ENCODE results near the gene KANK4. TPM values are rescaled to one million over a fixed set of nuclear protein-coding genes. Genes with fewer than 3 reads are reported as not detected.
A peak's percentile ranks its signal among the peaks of the same experiment; 100 is the strongest.

KANK4 gene
- total RNA-seq, 2 donors from 2014 or later: 0.46 to 0.70 TPM

DNA sequence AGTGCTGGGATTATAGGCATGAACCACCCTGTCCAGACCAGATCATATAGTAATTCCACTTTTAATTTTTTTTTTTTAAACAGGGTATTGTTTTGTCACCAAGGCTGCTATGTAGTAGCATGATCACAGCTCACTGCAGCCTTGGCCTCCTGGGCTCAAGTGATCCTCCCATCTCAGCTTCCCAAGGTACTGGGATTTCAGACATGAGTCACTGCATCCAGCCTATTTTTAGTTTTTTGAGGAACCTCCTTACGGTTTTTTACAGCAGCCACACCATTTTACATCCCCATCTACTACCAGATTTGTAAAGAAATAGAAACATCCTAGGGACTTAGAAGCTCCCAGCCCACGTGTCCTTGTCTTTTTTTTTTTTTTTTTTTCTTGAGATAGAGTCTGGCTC lies 100.6 kb downstream of the KANK4 start:
- Histone ChIP-seq H3K27me3 (ENCODE audit: control insufficient read depth, insufficient read depth, low read length, poor library complexity, severe bottlenecking) (no peaks in the 10 kb centered on the region), H3K36me3 (ENCODE audit: control insufficient read depth, insufficient read depth, low read length) (peaks cover 11% of the 10 kb centered on the region), H3K9me3 (ENCODE audit: control insufficient read depth, low read length) (peaks cover 5% of the 10 kb centered on the region), H3K4me1 (ENCODE audit: control insufficient read depth, insufficient read depth, low read length) (no peaks in the 10 kb centered on the region), H3K9ac (ENCODE audit: extremely low read depth, low read length, poor library complexity, severe bottlenecking) (no peak overlapping the region), H3K27ac (ENCODE audit: low read depth, low read length) (no peak overlapping the region), H3K4me3 (ENCODE audit: low read length) (no peak overlapping the region)
- no peak for DNase-seq
- peaks cover 3% of the 10 kb centered on the region for H3K9me3 Mint-ChIP-seq
- no peaks in the 10 kb centered on the region for H3K4me1 Mint-ChIP-seq
- H3K27me3 Mint-ChIP-seq (ENCODE audit: insufficient read depth): no peaks in the 10 kb centered on the region
- H3K4me3 Mint-ChIP-seq: no peak overlapping the region
- TF ChIP-seq, protein P1, sequence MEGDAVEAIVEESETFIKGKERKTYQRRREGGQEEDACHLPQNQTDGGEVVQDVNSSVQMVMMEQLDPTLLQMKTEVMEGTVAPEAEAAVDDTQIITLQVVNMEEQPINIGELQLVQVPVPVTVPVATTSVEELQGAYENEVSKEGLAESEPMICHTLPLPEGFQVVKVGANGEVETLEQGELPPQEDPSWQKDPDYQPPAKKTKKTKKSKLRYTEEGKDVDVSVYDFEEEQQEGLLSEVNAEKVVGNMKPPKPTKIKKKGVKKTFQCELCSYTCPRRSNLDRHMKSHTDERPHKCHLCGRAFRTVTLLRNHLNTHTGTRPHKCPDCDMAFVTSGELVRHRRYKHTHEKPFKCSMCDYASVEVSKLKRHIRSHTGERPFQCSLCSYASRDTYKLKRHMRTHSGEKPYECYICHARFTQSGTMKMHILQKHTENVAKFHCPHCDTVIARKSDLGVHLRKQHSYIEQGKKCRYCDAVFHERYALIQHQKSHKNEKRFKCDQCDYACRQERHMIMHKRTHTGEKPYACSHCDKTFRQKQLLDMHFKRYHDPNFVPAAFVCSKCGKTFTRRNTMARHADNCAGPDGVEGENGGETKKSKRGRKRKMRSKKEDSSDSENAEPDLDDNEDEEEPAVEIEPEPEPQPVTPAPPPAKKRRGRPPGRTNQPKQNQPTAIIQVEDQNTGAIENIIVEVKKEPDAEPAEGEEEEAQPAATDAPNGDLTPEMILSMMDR (conservative IDR thresholded peaks at IDR 0.05): no peak
- H3K27ac Mint-ChIP-seq: no peak overlapping the region
- peaks cover 42% of the 10 kb centered on the region for H3K36me3 Mint-ChIP-seq (ENCODE audit: low read depth)
- WGBS, 2 experiments (ENCODE audit: insufficient coverage in 1 of 2, insufficient read length in 1 of 2): 92 to 100% methylated on average over 2 of the region's 2 CpGs

DNA sequence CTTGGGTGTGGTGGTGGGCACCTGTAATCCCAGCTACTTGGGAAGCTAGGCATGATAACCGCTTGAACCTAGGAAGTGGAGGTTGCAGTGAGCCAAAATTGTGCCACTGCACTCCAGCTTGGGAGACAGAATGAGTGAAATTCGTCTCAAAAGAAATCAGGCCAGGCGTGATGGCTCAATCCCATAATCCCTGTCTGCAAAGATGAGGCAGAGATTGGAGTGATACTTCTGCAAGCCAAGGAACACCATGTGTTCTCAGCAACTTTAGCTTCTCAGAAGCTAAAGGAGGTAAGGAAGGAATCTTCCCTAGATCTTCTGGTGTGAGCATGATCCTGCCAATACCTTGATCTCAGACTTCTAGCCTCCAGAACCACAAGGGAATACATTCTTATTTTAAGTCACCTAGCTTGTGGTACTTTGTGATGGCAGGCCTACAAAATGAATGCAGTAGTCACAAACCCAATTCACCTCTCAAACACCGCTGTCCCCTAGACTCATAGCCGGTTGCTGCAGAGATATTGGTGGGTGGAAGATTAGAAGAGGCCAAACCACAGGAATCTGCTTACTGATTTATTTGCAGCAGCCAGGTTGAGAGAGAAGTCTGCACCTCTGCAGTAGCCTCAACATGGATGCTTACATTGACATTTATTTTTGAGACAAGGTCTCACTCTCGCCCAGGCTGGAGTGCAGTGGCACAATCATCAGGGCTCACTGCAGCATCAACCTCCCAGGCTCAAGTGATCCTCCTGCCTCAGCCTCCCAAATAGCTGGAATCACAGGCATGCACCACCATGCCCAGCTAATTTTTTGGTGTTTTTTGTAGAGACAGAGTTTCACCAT lies 105.9 kb downstream of the KANK4 start:
- H3K9me3 ChIP-seq (ENCODE audit: control insufficient read depth, low read length): peaks cover 35% of the 10 kb centered on the region
- peak; percentile 66 for DNase-seq
- 72 to 77% methylated on average over 4 to 6 of the region's 6 CpGs for WGBS, 2 experiments (ENCODE audit: insufficient coverage in 1 of 2, insufficient read length in 1 of 2)
- no peaks in the 10 kb centered on the region for H3K4me1 ChIP-seq (ENCODE audit: control insufficient read depth, insufficient read depth, low read length)
- H3K27ac ChIP-seq (ENCODE audit: low read depth, low read length): no peak overlapping the region
- Mint-ChIP-seq H3K4me3 (no peak overlapping the region), H3K4me1 (peaks cover 8% of the 10 kb centered on the region), H3K27ac (peak overlapping the region; percentile 13), H3K27me3 (ENCODE audit: insufficient read depth) (no peaks in the 10 kb centered on the region), H3K36me3 (ENCODE audit: low read depth) (peaks cover 68% of the 10 kb centered on the region), H3K9me3 (peaks cover 28% of the 10 kb centered on the region)
- no peak overlapping the region for H3K4me3 ChIP-seq (ENCODE audit: low read length)
- TF ChIP-seq, protein P1 (conservative IDR thresholded peaks at IDR 0.05): no peak
- no peak overlapping the region for H3K9ac ChIP-seq (ENCODE audit: extremely low read depth, low read length, poor library complexity, severe bottlenecking)
- H3K27me3 ChIP-seq (ENCODE audit: control insufficient read depth, insufficient read depth, low read length, poor library complexity, severe bottlenecking): no peaks in the 10 kb centered on the region
- peaks cover 43% of the 10 kb centered on the region for H3K36me3 ChIP-seq (ENCODE audit: control insufficient read depth, insufficient read depth, low read length)

DNA sequence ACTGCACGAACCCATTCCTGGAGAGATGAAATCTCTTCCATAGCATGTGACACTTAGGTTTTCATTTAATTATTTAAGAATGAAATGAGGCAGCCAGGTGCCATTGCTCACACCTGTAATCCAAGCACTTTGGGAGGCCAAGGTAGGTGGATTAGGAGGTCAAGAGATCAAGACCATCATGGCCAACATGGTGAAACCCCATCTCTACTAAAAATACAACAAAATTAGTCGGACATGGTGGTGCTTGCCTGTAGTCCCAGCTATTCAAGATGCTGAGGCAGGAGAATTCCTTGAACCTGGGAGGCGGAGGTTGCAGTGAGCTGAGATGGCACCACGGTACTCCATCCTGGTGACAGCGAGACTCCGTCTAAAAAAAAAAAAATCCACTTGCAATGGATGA lies 106.8 kb downstream of the KANK4 start:
- H3K9me3 ChIP-seq (ENCODE audit: control insufficient read depth, low read length): peaks cover 43% of the 10 kb centered on the region
- H3K36me3 ChIP-seq (ENCODE audit: control insufficient read depth, insufficient read depth, low read length): peaks cover 44% of the 10 kb centered on the region
- DNase-seq: peak; percentile 54
- no peak overlapping the region for H3K4me3 Mint-ChIP-seq
- H3K36me3 Mint-ChIP-seq (ENCODE audit: low read depth): peaks cover 68% of the 10 kb centered on the region
- H3K4me3 ChIP-seq (ENCODE audit: low read length): no peak overlapping the region
- H3K9me3 Mint-ChIP-seq: peaks cover 30% of the 10 kb centered on the region
- no peak overlapping the region for H3K9ac ChIP-seq (ENCODE audit: extremely low read depth, low read length, poor library complexity, severe bottlenecking)
- 79 to 91% methylated on average over 3 to 6 of the region's 6 CpGs for WGBS, 2 experiments (ENCODE audit: insufficient coverage in 1 of 2, insufficient read length in 1 of 2)
- H3K4me1 ChIP-seq (ENCODE audit: control insufficient read depth, insufficient read depth, low read length): no peaks in the 10 kb centered on the region
- H3K4me1 Mint-ChIP-seq: peaks cover 12% of the 10 kb centered on the region
- no peaks in the 10 kb centered on the region for H3K27me3 ChIP-seq (ENCODE audit: control insufficient read depth, insufficient read depth, low read length, poor library complexity, severe bottlenecking)
- TF ChIP-seq, protein P1 (conservative IDR thresholded peaks at IDR 0.05): no peak
- H3K27me3 Mint-ChIP-seq (ENCODE audit: insufficient read depth): no peaks in the 10 kb centered on the region
- no peak overlapping the region for H3K27ac ChIP-seq (ENCODE audit: low read depth, low read length)
- no peak overlapping the region for H3K27ac Mint-ChIP-seq

Data from endodermal cell (in vitro differentiated cells).